Left renal cortex interstitium (tissue), 4 donors: Measurements from ENCODE around the gene GREB1L. TPM values are rescaled to one million over a fixed set of nuclear protein-coding genes. Genes with fewer than 3 reads are reported as not detected.
"Not testable (repeated sequence)": the region's sequence is repeated elsewhere in the genome, so short reads cannot be mapped to it uniquely, and the experiment has no call there.

ENCODE experiments used
- DNase-seq, 4 donors: peaks; one replicate each; pipeline ENCODE4 v3.0.0-alpha.2; 2013; ENCODE audit warnings: low read depth in 4 of 4, low spot score in 2 of 4, missing footprints in 1 of 4
- polyA plus RNA-seq, 4 donors: library from polyadenylated mRNA; unstranded; fragments of 120-200 nt; gene quantifications; one replicate each; pipeline ENCODE4 v1.2.1, GENCODE V29; 2013; ENCODE audit not compliant: insufficient read length in 4 of 4

GREB1L gene
- polyA plus RNA-seq, 4 donors, result 2.1 to 4.3 (median 3.1) TPM

DNA sequence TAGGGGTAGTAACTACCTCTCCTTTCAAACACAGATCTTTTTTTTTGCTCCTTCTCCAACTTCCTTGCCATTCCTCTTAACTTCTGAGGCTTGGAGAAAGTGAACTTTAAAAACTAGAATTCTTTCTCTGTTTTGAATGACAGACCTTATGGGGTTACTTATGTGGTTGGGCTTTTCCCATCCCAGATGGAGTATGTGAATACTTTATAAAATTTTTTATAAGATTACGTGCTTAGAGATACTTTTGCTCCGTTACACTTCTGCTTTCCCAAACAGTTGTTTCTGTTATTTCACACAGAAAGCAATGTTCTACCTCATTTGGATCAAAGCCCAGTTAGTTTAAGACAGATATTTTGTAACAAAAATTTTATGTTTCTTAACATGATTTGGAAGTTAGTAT is 20.2 kb downstream of the GREB1L start:
- no peak for DNase-seq

DNA sequence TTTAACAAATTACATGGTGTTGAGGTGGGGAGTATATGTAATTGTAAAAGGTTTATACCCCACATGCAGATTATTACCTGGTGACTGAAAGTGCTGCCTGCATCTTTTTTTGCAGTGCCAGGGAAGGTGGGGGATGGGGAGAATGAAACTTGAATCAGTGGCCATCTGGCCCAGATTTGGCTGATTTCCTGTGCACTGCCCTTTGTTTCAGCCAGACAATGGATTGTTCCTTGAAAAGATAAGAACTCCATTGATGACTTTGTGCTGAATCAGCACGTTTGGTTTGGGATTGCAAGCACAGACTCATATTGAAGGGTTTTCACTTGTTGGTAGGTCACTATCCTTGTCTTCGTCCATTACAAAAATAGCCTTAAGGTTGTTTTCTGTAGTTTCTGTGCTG is 20.9 kb downstream of the GREB1L start:
- no peak for DNase-seq

DNA sequence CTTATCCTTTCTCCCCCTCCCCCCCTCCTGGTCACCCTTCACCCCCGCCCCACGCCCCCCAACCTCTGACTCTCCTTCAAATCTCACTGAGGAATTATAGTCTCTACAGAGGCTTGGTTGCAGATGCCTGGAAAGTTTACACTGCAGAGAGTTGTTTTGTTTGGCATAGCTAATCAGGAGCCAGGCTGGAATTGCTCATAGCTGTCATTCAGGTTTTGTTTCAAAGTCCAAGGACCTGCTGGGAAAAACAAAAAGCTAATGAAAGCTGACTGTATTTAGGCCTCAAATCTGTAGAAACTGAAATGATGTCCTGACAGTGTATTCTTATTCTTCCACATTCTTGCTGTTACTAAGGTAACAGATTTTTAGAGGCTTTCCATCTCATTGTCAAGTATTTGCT is 22.6 kb downstream of the GREB1L start:
- DNase-seq, result peak in 1 of 4 donors; percentile 66

DNA sequence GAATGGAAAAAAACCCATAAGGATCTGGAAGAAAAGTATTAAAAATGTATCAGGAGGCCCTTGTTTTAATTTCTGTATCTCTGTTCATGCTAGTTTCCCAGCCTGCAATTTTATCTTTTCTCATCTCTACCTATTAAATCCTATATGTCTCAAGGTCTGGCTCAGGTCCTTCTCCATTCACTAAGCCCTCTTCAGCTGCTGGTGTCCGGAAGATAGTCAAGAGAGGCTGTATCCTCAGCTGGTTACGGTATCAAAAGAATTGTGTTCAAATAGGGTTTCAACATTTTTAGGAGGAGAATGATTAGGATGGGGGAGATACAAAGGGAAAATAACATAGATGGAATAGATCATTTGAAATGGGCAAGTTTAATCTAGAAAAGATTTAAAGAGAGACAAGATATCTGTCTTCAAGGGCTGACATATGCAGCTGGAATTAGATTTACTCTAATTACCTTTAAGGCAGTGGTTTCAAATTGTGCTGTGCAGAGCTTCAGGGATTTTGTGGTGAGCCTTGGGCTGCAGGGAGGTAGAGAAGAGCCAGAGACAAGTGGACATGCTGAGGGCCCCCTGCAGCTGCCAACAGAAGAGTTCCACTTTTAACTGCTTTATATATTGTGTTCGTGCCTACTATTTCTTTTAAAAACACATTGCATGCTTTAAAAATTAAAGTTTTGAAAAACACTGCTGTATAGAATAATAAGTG is 24.1 kb downstream of the GREB1L start:
- no peak for DNase-seq

DNA sequence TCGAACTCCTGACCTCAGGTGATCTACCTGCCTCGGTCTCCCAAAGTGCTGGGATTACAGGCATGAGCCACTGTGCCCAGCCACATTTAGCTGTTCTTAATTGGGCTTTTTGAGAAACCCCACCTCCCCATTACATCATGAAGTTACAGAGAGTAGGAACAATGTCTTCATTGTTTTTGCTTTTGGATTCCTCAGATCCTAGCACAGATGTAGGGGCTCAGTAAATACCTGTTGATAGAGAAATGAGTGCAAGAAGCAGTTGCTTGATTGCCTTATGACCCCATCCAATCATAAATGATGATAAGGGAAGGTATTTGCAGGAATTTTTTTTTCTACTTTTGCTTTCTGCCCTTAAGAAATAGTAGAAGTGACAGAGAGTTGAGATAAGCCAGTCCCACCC is 25.4 kb downstream of the GREB1L start:
- DNase-seq, result no peak

DNA sequence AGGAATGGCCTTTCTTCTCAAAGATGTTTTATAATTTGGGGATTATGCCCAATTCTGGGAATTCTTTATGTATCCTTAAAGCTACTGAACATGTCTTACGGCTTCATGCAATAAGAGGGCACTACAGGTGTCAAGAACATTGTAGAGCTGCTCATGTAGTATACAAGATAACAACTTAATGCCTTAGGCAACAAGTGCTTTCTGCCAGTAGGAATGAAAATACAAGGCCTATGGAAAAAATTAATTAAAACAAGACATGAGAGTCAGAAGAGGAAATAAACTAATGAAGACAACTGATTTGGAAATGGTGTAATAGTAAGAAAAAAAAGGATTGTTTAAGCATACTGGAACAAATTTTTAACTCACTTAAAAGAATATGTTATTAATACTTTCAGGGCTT is 27.3 kb downstream of the GREB1L start:
- DNase-seq, result no peak

DNA sequence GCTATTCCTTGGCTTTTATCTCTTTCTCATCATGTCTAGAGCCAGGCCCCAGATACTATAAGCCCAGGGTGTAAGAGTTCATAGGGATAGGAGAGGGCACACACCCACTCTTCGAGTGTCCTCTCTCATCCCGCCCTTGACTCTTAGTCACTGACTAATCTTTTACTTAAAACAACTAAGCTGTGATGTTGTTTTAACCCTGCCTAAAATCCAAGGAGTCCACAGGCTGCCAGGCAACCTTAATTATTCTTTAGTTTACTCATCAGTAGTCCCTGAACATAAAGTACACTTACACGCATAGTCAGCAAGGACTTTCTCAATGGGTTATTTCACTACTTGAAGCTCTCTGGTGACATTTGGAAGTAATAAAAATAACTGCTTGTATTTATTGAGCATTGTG is 28.4 kb downstream of the GREB1L start:
- no peak for DNase-seq

DNA sequence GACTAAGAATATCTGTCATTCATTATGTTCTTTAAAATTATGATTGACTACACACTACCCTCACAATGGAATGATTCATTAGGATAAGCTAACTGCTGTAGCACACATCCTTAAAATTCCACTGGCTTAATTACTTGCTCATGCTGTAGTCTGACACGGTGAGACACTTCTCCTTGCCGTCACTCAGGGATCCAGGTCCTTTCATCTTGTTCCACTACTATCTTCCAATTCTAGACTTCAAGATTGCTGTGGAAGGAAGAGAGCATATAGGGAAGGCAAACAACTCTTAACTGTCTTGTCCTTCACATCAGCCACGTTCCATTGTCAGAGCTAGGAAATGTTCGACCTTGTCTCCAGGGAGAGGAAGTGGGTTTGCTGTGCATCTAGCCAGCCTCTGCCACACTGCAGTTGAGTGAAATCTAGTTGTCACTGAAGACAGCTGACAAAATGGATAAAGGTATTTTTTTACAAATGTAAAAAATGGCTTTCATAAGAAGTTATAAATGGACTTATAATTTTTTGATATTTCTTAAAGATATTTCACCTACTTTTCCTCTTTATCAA is 30.1 kb downstream of the GREB1L start:
- DNase-seq, result no peak

DNA sequence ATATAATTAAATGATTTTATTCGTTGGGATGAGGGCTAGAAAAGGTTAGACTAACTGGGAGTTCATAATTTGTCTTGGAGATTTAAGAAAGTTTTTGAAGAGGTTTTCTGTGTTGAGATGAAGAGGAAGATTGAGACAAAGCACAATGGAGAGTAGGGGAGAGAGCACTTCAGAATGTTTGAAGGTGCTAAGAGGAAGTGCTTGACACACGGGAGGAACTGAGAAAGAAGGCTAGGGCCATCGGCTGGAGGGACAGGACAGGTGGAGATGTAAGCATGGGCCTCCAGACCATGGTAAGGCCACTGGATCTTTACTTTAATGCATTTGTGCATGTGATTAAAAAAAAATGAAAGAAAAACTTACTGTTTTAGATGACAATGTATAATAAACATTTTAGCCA is 31.5 kb downstream of the GREB1L start:
- no peak for DNase-seq

DNA sequence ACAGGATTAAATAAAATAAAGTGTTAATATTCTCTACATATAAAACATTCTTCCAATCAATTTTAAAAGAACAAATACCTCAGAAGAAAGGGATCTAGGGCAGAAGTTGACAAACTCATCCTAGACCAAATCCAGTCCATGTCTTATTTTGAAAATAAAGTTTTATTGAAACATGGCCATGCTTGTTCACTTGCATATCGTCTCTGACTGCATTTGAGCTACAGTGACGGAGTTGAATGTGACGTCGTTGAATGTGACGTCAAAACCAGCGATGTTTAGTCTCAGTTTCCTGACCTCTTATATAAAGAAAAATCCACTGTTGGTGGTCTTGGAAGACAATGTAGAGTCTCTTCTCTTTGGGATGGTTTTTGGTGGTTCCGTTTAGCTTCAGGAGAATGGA is 33.6 kb downstream of the GREB1L start:
- DNase-seq, result no peak

DNA sequence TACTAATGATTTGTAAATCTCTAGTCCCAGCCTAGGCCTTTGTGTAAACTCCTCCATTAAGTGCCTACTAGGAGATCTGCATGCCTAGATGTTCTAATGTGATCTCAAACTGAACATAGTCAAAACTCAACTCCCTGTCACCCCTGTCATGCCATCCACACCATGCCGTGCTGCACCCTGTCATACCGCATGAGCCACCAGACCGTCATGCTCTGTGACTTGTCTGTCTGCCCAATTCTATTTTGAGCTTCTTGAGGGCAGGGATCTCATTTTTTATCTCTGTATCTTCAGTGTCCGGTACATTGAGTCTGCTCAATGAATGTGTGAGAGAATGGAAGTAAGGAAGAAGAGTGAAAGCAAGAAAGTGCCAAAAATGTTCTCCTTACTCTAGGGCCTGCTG is 35.5 kb downstream of the GREB1L start:
- no peak for DNase-seq

DNA sequence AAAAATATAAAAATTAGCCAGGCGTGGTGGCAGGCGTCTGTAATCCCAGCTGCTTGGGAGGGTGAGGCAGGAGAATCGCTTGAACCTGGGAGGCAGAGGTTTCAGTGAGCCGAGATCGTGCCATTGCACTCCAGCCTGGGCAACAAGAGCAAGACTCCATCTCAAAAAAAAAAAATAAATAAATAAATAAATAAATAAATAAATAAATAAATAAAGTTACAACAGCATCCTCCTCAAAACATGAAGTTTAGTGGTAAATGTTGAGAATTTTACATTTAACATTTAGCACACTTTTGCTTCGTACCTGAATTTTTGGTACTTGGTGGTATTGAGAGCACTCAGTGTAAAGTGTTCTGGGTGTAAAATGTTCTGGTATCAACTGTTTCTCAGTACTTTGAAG is 36.2 kb downstream of the GREB1L start:
- not testable (repeated sequence) for DNase-seq

DNA sequence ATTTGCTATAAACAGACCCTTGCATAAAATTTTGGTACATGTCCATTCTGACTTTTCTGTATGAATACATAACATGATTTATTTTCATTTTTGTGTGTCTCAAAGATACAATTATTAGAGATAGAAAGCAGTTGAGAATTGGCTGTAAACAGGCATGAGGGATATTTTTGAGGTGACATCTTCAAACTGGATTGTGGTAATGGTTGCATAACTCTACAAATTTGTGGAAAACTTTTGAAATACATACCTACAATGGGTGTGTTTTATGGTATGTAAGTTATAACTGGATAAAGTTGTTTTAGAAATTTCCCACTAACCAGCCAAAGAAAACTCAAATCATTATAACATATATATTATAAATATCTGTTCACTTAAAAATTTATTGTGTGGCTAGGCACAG is 39.6 kb downstream of the GREB1L start:
- DNase-seq, result no peak

DNA sequence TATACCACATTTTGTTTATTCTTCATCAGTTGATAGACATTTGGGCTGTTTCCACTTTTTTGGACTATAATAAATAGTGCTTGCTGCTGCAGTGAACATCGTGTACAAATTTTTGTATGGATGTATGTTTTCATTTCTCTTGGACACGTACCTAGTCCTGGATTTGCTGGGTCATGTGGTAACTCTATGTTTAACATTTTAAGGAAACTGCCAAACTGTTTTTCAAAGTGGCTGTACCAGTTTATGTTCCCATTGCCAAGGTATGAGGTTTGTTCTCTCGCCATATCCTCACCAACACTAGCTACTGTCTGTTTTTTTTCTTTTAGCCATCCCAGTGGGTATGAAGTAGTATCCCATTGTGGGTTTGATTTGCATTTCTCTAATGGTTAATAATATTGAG is 42.5 kb downstream of the GREB1L start:
- DNase-seq, result no peak

DNA sequence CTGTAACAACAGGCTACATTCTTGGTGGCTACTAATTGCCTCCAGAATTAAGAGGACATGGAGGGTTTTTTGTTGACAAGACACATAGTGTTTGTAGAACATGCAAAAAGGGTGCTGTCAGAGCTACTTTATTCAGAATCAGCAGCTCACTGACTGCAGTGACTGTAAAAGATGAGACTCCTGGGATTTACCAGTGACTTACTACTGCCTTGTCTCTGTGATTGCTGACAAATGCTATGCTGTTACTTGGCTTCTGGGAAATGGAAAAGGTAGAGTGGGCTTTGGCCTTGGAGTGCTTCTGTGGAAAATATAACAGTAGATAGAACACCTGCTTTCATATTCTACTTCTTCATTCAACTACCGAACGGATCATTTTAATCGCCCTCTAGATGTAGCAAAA is 47.8 kb downstream of the GREB1L start:
- no peak for DNase-seq

DNA sequence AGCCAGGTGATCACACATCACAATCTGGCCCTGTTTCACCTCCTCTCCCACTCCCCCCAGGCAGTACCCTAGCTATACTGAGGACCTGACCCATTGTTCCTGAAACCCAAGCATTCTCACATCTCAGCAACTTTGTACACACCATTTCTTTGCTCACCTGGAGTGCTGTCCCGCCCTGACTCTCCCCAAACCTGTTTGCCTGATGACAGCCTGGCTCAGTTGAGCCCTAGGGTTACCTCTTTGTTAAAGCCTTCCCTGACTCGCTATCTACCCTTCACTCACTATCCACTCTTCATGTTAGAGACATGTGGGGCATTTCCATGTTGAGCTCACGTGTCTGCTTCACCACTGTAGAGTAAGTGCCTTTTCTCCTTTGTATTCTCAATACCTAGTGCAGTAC is 49.1 kb downstream of the GREB1L start:
- DNase-seq, result no peak

DNA sequence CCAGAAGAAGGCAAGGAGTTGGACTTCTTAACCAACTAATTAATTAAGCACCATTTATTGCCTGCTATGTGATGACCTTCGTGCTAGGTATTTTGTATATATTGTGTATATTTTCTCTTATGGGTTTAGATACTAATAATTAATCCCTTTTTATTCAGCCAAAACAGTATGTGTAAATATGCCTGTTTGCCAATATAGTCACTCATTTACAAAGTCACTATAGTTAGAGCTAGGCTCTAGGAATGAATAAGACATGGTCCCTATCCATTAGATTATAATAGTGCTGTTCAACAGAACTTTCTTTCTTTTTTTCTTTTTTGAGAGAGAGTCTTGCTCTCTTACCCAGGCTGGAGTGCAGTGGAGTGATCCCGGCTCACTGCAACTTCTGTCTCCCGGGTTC is 51.4 kb downstream of the GREB1L start:
- no peak for DNase-seq

DNA sequence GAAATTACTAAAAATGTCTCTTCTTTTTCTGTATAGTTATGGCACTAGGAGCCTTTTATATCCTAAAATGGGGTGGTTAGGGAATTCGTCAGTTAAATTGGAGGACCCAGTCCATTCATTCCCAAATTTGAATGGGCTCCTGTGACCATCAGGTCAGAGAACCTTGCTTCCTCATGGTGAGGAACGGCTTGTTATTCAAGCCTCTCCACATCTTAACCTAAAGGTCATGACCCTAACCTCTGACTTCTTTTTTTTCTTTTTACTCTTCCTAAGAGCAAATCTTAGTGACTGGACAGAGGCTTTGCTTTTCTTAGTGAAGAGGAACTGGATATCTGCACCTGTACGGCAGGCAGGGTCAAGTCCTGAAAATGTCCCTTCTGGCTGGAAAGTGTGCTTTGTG is 53.1 kb downstream of the GREB1L start:
- no peak for DNase-seq

DNA sequence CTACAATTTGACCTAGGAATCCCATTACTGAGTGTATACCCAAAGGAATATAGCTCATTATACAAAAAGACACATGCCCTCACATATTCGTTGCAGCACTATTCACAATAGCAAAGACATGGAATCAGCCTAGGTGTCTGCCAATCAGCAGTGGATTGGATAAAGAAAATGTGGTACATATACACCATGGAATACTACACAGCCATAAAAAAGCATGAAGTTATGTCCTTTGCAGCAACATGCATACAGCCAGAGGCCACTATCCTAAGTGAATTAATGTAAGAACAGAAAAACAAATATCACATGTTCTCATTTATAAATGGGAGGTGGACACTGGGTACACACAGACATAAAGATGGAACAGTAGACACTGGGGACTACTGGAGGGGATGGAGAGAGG is 54.0 kb downstream of the GREB1L start:
- no peak for DNase-seq

DNA sequence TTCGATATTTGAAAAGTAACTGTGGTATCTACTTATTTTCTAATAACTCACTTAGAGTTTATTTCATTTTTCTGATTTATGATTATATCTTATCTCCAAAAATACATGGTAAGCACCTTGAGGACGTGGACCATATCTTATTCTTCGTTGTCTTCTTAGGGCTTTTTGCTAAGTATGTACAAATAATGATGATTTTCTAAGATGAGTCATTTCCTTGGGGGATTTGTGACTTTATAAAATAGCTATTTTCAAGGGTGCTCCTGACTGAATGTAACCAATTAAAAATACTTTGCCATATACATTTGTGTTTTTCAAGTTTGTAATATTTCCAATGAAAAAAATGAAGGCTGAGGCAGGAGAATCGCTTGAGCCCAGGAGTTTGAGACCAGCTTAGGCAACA is 56.3 kb downstream of the GREB1L start:
- DNase-seq, result no peak

DNA sequence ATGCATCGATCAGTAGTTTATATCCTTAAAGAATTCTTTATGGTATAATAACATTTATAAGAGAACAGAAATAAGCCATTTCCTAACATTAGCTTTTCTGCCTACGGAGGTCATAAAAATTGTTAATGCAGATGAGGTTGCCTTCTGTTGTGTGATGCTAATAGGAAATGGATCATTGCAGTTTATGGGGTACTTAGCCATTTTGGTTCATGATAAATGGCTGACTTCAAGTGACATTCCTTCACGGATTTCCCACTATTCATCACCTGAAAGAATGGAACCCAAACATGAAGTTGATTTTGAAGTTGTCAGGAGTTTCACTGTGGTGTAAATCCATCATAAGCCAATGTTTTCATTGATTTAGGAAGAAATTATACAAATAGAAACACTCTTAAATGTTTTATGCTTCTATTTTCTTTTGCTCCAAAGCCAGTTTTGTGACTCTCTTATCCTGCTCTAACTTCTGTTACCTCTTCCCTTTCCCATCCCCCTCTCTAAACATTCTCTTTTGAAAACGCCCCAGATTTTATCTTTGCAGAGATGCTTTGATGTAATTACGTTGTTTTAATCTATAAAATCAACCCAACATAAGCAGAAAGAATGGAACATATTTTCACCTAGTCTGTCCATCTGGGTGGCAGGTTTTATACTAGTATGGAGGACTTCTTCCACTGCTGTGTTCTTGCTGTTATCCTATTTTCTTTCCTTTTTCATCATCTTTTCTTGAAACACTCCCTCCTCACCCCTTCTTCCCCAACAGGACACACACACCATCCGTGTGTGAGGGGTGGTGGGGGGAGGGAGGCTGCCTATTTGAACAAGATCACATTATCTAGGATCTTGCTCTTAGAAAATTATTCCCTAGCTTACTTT is 58.2 kb downstream of the GREB1L start:
- DNase-seq, result no peak

DNA sequence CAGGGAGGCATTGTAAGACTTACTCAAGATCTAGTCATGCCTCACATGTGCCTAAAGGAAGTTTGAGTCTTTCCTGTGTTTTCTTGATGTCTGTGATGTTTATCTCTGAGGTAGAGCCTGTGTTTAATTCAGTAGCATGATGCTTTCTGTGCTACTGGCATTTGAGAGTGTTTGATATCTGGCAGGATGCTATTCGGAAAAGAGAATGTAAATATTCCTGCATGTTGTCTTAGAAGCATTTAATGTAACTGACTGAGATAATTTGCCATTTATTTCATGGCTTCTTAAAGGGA is 58.8 kb downstream of the GREB1L start:
- DNase-seq, result no peak
